IMR-90 (cell line): ENCODE results near the gene DDAH2. TPM values are rescaled to one million over a fixed set of nuclear protein-coding genes. Genes with fewer than 3 reads are reported as not detected.

Experiments
- ATAC-seq: fragments of 200-7000 bp; cut with Tn5 transposase; 2 replicates; pipeline ENCODE4 v1.9.1; 2020; ENCODE audit warnings: low read depth, mild to moderate bottlenecking, moderate library complexity
- BruUV-seq: library from RNA; stranded (reverse); fragments of 400-500 nt; replicated peaks from 2 replicates; lab custom pipeline; 2021; lab: Mats Ljungman, UMichigan
- CTCF ChIA-PET: fragments of 300-600 bp; formaldehyde crosslinking; extraction: SDS; loops from one replicate; lab custom pipeline; 2021; ENCODE audit warnings: antibody characterized with exemption; lab: Yijun Ruan, JAX
- POLR2A ChIA-PET: fragments of 300-600 bp; sonication (Branson Sonifier 250); formaldehyde crosslinking; loops from one replicate; lab custom pipeline; 2022; ENCODE audit warnings: antibody characterized with exemption; ENCODE audit not compliant: unreplicated experiment; lab: Charles Lee
- DNase-seq: peaks from one replicate; pipeline ENCODE4 v3.0.0; 2013
- H2AFZ ChIP-seq: replicated peaks from 2 replicates; pipeline ENCODE3; 2013; ENCODE audit warnings: low read length, mild to moderate bottlenecking; ENCODE audit not compliant: poor library complexity
- H2AK5ac ChIP-seq: 2 replicates; pipeline ENCODE4 v1.6.1; 2013; ENCODE audit warnings: low read depth, low read length, inconsistent platforms
- H2AK9ac ChIP-seq: replicated peaks from 2 replicates; pipeline ENCODE3; 2013; ENCODE audit warnings: mild to moderate bottlenecking, low read depth, low read length, moderate library complexity; ENCODE audit not compliant: poor library complexity
- H2BK120ac ChIP-seq: 2 replicates; pipeline ENCODE4 v1.6.1; 2013; ENCODE audit warnings: low read depth, low read length, inconsistent platforms
- H2BK15ac ChIP-seq: 3 replicates; pipeline ENCODE4 v1.6.1; 2013; ENCODE audit warnings: low read depth, low read length, inconsistent platforms
- H2BK20ac ChIP-seq: 2 replicates; pipeline ENCODE4 v1.6.1; 2013; ENCODE audit warnings: low read depth, mild to moderate bottlenecking, inconsistent platforms, low read length, moderate library complexity
- H2BK5ac ChIP-seq: 2 replicates; pipeline ENCODE4 v1.6.1; 2013; ENCODE audit warnings: mild to moderate bottlenecking, low read depth, low read length, inconsistent platforms; ENCODE audit not compliant: poor library complexity, severe bottlenecking
- H3K14ac ChIP-seq: replicated peaks from 2 replicates; pipeline ENCODE4 v1.6.1; 2013; ENCODE audit warnings: low read depth, low read length, inconsistent platforms
- H3K18ac ChIP-seq: 2 replicates; pipeline ENCODE4 v1.6.1; 2013; ENCODE audit warnings: low read depth, low read length, control low read depth
- H3K23ac ChIP-seq: 2 replicates; pipeline ENCODE4 v1.6.1; 2013; ENCODE audit warnings: low read depth, low read length, inconsistent platforms
- H3K27ac ChIP-seq: 2 replicates; pipeline ENCODE4 v1.5.1; 2013; ENCODE audit warnings: mild to moderate bottlenecking, control low read depth, low read length; ENCODE audit not compliant: insufficient read depth
- H3K27me3 ChIP-seq: 2 replicates; pipeline ENCODE4 v1.6.1; 2013; ENCODE audit warnings: low read length; ENCODE audit not compliant: control insufficient read depth, insufficient read depth
- H3K36me3 ChIP-seq: 2 replicates; pipeline ENCODE4 v1.6.1; 2013; ENCODE audit warnings: low read length, mixed read lengths; ENCODE audit not compliant: control insufficient read depth, insufficient read depth
- H3K4ac ChIP-seq: 2 replicates; pipeline ENCODE4 v1.6.1; 2013; ENCODE audit warnings: low read depth, low read length, inconsistent platforms
- H3K4me1 ChIP-seq: 2 replicates; pipeline ENCODE4 v1.6.1; 2013; ENCODE audit warnings: low read length, mixed read lengths; ENCODE audit not compliant: control insufficient read depth, insufficient read depth
- H3K4me2 ChIP-seq: 2 replicates; pipeline ENCODE4 v1.6.1; 2013; ENCODE audit warnings: low read depth, mild to moderate bottlenecking, control low read depth, low read length, moderate library complexity
- H3K4me3 ChIP-seq: 2 replicates; pipeline ENCODE4 v1.5.1; 2013; ENCODE audit warnings: low read depth, mild to moderate bottlenecking, control low read depth, low read length, moderate library complexity; ENCODE audit not compliant: insufficient read depth
- H3K56ac ChIP-seq: 2 replicates; pipeline ENCODE4 v1.6.1; 2013; ENCODE audit warnings: low read length, inconsistent platforms; ENCODE audit not compliant: insufficient read depth; ENCODE audit errors: extremely low read depth
- H3K79me1 ChIP-seq, 2 experiments: 2 replicates each; pipeline ENCODE4 v1.6.1; 2013; ENCODE audit warnings: low read length in 2 of 2, inconsistent platforms in 1 of 2, low read depth in 1 of 2
- H3K9ac ChIP-seq: 2 replicates; pipeline ENCODE4 v1.6.1; 2013; ENCODE audit warnings: low read depth, low read length, control low read depth
- H3K9me1 ChIP-seq: 2 replicates; pipeline ENCODE4 v1.6.1; 2013; ENCODE audit warnings: low read length, inconsistent platforms; ENCODE audit not compliant: insufficient read depth
- H3K9me3 ChIP-seq: 2 replicates; pipeline ENCODE4 v1.6.1; 2013; ENCODE audit warnings: low read length; ENCODE audit not compliant: control insufficient read depth, insufficient read depth
- H4K20me1 ChIP-seq: 2 replicates; pipeline ENCODE4 v1.6.1; 2013; ENCODE audit warnings: low read length, inconsistent platforms; ENCODE audit not compliant: insufficient read depth
- H4K5ac ChIP-seq: 2 replicates; pipeline ENCODE4 v1.6.1; 2013; ENCODE audit warnings: mild to moderate bottlenecking, low read depth, low read length, control low read depth
- H4K8ac ChIP-seq, 2 experiments: 2 replicates each; pipeline ENCODE4 v1.6.1; 2013; ENCODE audit warnings: low read depth in 2 of 2, low read length in 2 of 2, control low read depth in 1 of 2, inconsistent platforms in 1 of 2
- H4K91ac ChIP-seq: 2 replicates; pipeline ENCODE4 v1.6.1; 2013; ENCODE audit warnings: low read depth, low read length, inconsistent platforms; ENCODE audit not compliant: insufficient read depth
- BHLHE40 ChIP-seq: fragments of 150-350 bp; IDR thresholded peaks from 2 replicates; pipeline ENCODE4 v1.6.1; 2016; ENCODE audit warnings: mild to moderate bottlenecking, low read depth, low read length
- MAFK ChIP-seq: IDR thresholded peaks from 2 replicates; pipeline ENCODE4 v1.6.1; 2012; ENCODE audit warnings: low read depth, low read length, improper control_type of control experiment
- WGBS, 2 experiments: methylation state at CpG; one replicate each; pipeline versions ENCODE4 v1.1.5 to v1.1.7; 2013; ENCODE audit warnings: missing lambda C conversion rate in 2 of 2; ENCODE audit not compliant: insufficient read length in 1 of 2; ENCODE audit errors: extremely low coverage in 2 of 2; 5-methylcytosine and 5-hydroxymethylcytosine counted together
- dilution Hi-C: fragments of 300-500 bp; cut with HindIII; formaldehyde crosslinking; loops from one replicate; pipeline ENCODE4 v1.14.3; 2018; ENCODE audit warnings: low sequenced_read_pairs; ENCODE audit not compliant: unreplicated experiment
- in situ Hi-C: fragments of 300-500 bp; cut with MboI; formaldehyde crosslinking; loops from 3 replicates; pipeline ENCODE4 v1.14.3; 2019; ENCODE audit warnings: low sequenced_read_pairs, inconsistent platforms, mixed read lengths
- intact Hi-C: fragments of 100-400 bp; cut with micrococcal nuclease; formaldehyde crosslinking; loops from 2 replicates; pipeline ENCODE4 v1.10.0; 2022
- polyA plus RNA-seq, 3 experiments: library from polyadenylated mRNA; depleted of rRNA; stranded (reverse); fragments of >200 nt; gene quantifications; 2 replicates each; pipeline ENCODE4 v1.2.3, GENCODE V29; 2012; ENCODE audit warnings: low replicate concordance in 1 of 3
- total RNA-seq: library from RNA; depleted of rRNA; stranded (reverse); fragments of >200 nt; gene quantifications from 2 replicates; pipeline ENCODE4 v1.2.3, GENCODE V29; 2012

Gene DDAH2
- total and polyA plus RNA-seq, 2 of the 4 experiments (the other 2 are of a cell fraction), result 40.7 to 57.9 TPM

- Histone ChIP-seq H4K8ac (no peak overlapping the region), H3K4me1 (peaks cover 4% of the 10 kb centered on the region), H4K91ac (no peak overlapping the region), H3K9ac (no peak overlapping the region), H3K4me2 (no peak overlapping the region), H2AK5ac (no peak overlapping the region), H3K14ac (no peak overlapping the region), H3K27ac (no peak overlapping the region), H3K9me3 (no peaks in the 10 kb centered on the region), H2BK15ac (no peak overlapping the region), H3K4ac (no peak overlapping the region), H3K4me3 (no peak overlapping the region), H3K36me3 (peaks cover 3% of the 10 kb centered on the region; the same call in 1 of the 2 replicates), H3K23ac (no peak overlapping the region), H3K27me3 (no peaks in the 10 kb centered on the region), H2AFZ (no peak overlapping the region), H3K18ac (no peak overlapping the region), H3K56ac (no peak overlapping the region), H3K79me1 (no peaks in the 10 kb centered on the region), H2AK9ac (peak overlapping the region; percentile 59), H2BK20ac (no peak overlapping the region), H4K5ac (no peak overlapping the region), H2BK120ac (no peak overlapping the region), H4K20me1 (no peaks in the 10 kb centered on the region), H3K9me1 (peaks cover 9% of the 10 kb centered on the region), H2BK5ac (no peak overlapping the region)
- no CpG with 5 or more reads among the region's 9 CpGs for WGBS, 2 experiments
- no peak for TF ChIP-seq MAFK
- no peak for TF ChIP-seq BHLHE40
- intact Hi-C loops (no loop called here), dilution Hi-C loops (no loop called here), in situ Hi-C loops (no loop called here)
- BruUV-seq, result no TSS peak
- DNase-seq (no peak), ATAC-seq (no peak)
- ChIA-PET POLR2A (no interaction called here), CTCF (no interaction called here)
These were observed 36.4 kb upstream of the DDAH2 start for GRCh38 chr6:31765559-31765909.
